Activated CD4-positive, alpha-beta T cell treated with anti-CD3 and anti-CD28 coated beads for 36 hours (primary cell): ENCODE results near the gene DENND4A. TPM values are rescaled to one million over a fixed set of nuclear protein-coding genes. Genes with fewer than 3 reads are reported as not detected.
A peak's percentile ranks its signal among the peaks of the same experiment; 100 is the strongest.
"Not testable (repeated sequence)": the region's sequence is repeated elsewhere in the genome, so short reads cannot be mapped to it uniquely, and the experiment has no call there.

Experiments used
- ATAC-seq: fragments of 200-7000 bp; cut with Tn5 transposase; one replicate; pipeline ENCODE4 v1.10.0; 2021; ENCODE audit warnings: mild to moderate bottlenecking, moderate library complexity
- CTCF ChIA-PET: fragments of 350-600 bp; sonication (Branson Sonifier 250); formaldehyde crosslinking; loops from one replicate; lab custom pipeline; 2021; ENCODE audit warnings: antibody characterized with exemption; lab: Charles Lee
- POLR2A ChIA-PET: fragments of 350-600 bp; sonication (Branson Sonifier 250); formaldehyde crosslinking; loops from one replicate; lab custom pipeline; 2021; ENCODE audit warnings: antibody characterized with exemption, inconsistent platforms; lab: Charles Lee
- DNase-seq: peaks from one replicate; pipeline ENCODE4 v3.0.0-alpha.2; 2020
- H3K27ac Mint-ChIP-seq: one replicate; pipeline ENCODE4 v1.8.0; 2021; ENCODE audit warnings: mixed read lengths
- H3K27me3 Mint-ChIP-seq: one replicate; pipeline ENCODE4 v1.8.0; 2021; ENCODE audit warnings: mixed read lengths
- H3K36me3 Mint-ChIP-seq: one replicate; pipeline ENCODE4 v1.8.0; 2021; ENCODE audit warnings: low read depth, mixed read lengths
- H3K4me1 Mint-ChIP-seq: one replicate; pipeline ENCODE4 v1.8.0; 2021; ENCODE audit warnings: mixed read lengths
- H3K4me3 Mint-ChIP-seq: one replicate; pipeline ENCODE4 v1.8.0; 2021; ENCODE audit warnings: mild to moderate bottlenecking, moderate library complexity, mixed read lengths
- H3K9me3 Mint-ChIP-seq: one replicate; pipeline ENCODE4 v1.8.0; 2021; ENCODE audit warnings: low read depth, mixed read lengths
- intact Hi-C, 2 experiments: fragments of 100-400 bp; cut with DNase I in 1 of 2; cut with micrococcal nuclease in 1 of 2; formaldehyde crosslinking; loops; one replicate each; pipeline versions ENCODE4 v1.14.2 to v1.15.1; 2022 to 2024; cut with DNase I, micrococcal nuclease
- total RNA-seq, 2 experiments: library from RNA; stranded (reverse); gene quantifications; one replicate each; pipeline ENCODE4 v1.2.3, GENCODE V29; 2021

DENND4A gene
- total RNA-seq, 2 experiments from 2014 or later: 35.6 to 43.5 TPM

DNA sequence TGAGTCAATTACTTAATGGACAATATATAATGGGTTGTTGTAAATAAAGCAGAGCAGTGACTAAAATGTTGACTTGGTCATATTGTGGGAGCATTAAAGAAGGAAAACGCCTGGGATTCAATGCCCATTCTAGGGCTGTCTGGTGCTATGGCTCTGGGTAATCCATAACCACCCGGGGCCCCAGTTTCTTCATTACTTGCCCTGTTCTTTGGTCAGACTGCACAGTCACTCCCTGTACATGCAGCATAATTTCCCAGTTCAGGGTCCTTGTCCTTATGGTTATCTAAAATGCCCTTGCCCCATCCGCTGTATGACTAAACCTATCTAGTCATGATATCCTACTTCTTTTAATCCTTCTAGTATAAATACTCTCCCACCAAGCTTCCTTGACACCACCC is 27.5 kb upstream of the DENND4A start:
- no peaks in the 10 kb centered on the region for H3K27me3 Mint-ChIP-seq
- H3K4me1 Mint-ChIP-seq: peaks cover 65% of the 10 kb centered on the region
- peak overlapping the region; percentile 81 for H3K27ac Mint-ChIP-seq
- peaks cover 1% of the 10 kb centered on the region for H3K36me3 Mint-ChIP-seq
- H3K4me3 Mint-ChIP-seq: no peak overlapping the region
- peaks cover 3% of the 10 kb centered on the region for H3K9me3 Mint-ChIP-seq
- CTCF ChIA-PET: interaction anchor here (0.8 to 2.2 kb wide), 6 partner anchors 9 to 53 kb away, joined by 3 to 9 read pairs (median 4); no protein-coding TSS in a partner anchor
- intact Hi-C loops: loop anchor here (1.0 to 10.0 kb wide), 9 partner anchors 9 to 1285 kb away; partner anchors contain the start of genes DENND4A (in 2 of the 2) and RAB11A (in 1 of the 2)
- POLR2A ChIA-PET: interaction anchor here (0.9 to 3.3 kb wide), 5 partner anchors 13 to 98 kb away, joined by 3 to 32 read pairs (median 7); partner anchors contain the start of genes DENND4A and RAB11A
- ATAC-seq: no peak
- DNase-seq: no peak

DNA sequence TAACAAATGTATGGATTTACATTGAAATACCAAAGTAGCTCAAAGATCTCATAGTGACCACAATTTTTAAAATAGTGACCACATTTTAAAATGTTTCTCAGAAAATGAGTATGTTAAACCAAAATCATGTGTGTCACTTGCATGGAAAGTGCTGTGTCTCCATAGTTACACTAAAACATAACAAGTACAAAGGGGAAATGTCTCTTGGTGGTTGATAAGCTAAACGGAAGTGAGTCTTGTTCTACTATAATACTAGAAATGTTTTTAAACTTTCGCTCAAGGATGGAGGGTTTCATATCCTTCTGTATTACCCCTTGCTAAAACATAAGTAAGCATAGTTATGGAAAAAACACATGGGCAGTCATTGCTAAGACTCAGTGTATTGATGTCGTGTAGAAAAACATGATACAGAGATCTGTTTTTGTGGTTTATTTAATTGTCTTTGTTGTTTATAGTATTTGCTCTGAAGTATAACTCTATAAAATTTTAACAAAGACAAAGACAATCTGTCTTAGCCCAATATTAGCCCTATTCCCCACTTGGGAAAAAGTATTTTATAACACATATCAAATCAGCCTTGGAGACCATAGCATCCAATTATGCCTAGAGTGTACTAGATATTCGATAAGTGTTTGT is 27.0 kb upstream of the DENND4A start:
- Mint-ChIP-seq H3K36me3 (peaks cover 1% of the 10 kb centered on the region), H3K4me1 (peaks cover 61% of the 10 kb centered on the region), H3K27me3 (no peaks in the 10 kb centered on the region), H3K9me3 (peaks cover 3% of the 10 kb centered on the region), H3K4me3 (peak overlapping the region; percentile 32), H3K27ac (peak overlapping the region; percentile 81)
- peak; percentile 88 for ATAC-seq
- DNase-seq: no peak
- intact Hi-C loops: loop anchor here (1.0 to 10.0 kb wide), 9 partner anchors 9 to 1286 kb away; partner anchors contain the start of genes DENND4A (in 2 of the 2) and RAB11A (in 1 of the 2)
- POLR2A ChIA-PET: interaction anchor here (0.7 to 3.3 kb wide), 13 partner anchors 10 to 1712 kb away, joined by 3 to 32 read pairs (median 5); partner anchors contain the start of genes DENND4A, RAB11A and RNU5B-1
- CTCF ChIA-PET: interaction anchor here (0.8 to 2.2 kb wide), 12 partner anchors 8 to 53 kb away, joined by 3 to 10 read pairs (median 4); partner anchors contain the start of gene DENND4A

DNA sequence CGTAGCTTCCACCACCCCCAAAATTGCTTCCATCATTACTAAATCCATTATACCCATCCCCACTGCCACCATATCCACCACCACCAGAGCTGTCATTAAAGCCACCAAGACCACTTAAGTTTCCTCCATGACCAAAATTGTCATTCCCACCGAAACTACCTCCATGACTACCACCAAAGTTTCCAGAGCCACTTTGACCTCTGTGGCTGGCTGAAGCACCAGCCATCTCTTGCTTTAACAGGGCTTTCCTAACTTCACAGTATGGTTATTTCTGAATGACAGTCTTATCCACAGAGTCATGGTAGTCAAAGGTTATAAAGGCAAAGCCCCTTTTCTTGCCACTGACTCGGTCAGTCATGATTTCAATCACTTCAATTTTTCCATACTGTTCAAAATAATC is 24.3 kb upstream of the DENND4A start:
- H3K4me1 Mint-ChIP-seq: peaks cover 49% of the 10 kb centered on the region
- H3K9me3 Mint-ChIP-seq: peaks cover 8% of the 10 kb centered on the region
- no peaks in the 10 kb centered on the region for H3K27me3 Mint-ChIP-seq
- ChIA-PET CTCF (interaction anchor here (0.6 to 1.1 kb wide), 7 partner anchors 7 to 979 kb away, joined by 3 to 5 read pairs (median 3); no protein-coding TSS in a partner anchor), POLR2A (interaction anchor here (0.6 to 1.1 kb wide), 4 partner anchors 25 to 157 kb away, joined by 3 to 7 read pairs (median 4); partner anchors contain the start of gene DENND4A)
- no peak for DNase-seq
- no peak overlapping the region for H3K4me3 Mint-ChIP-seq
- no peak for ATAC-seq
- intact Hi-C loops: loop anchor here (5.0 to 10.0 kb wide), 3 partner anchors 34 to 1288 kb away; no protein-coding TSS in a partner anchor
- peaks cover 5% of the 10 kb centered on the region for H3K36me3 Mint-ChIP-seq
- H3K27ac Mint-ChIP-seq: peak overlapping the region; percentile 28

DNA sequence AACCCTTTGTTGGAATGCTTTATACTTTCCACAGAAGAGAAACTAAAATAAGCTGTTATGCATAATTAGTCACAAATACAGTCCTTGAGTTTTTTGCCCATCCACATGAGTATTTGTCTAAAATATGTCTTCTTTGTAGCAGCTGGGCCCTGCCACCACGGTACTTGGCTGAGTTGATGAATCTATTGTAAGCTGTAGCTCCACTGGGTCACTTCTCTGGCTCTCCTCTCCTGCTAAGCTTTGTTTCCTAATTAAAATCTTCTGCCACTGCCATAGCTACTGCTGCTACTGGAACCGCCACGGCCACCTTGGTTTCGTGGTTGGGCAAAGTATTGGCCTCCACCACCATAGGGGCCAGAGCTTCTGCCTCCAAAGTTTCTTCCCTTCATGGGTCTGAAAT is 23.9 kb upstream of the DENND4A start:
- intact Hi-C loops: loop anchor here (5.0 to 10.0 kb wide), 3 partner anchors 34 to 1289 kb away; no protein-coding TSS in a partner anchor
- peak; percentile 27 for DNase-seq
- not testable (repeated sequence) for H3K9me3 Mint-ChIP-seq, H3K36me3 Mint-ChIP-seq, ATAC-seq, H3K4me3 Mint-ChIP-seq, H3K27me3 Mint-ChIP-seq
- ChIA-PET POLR2A (interaction anchor here (0.6 to 1.1 kb wide), 3 partner anchors 24 to 156 kb away, joined by 3 to 7 read pairs (median 4); partner anchors contain the start of gene DENND4A), CTCF (interaction anchor here (0.6 to 1.1 kb wide), 7 partner anchors 8 to 979 kb away, joined by 3 to 5 read pairs (median 3); no protein-coding TSS in a partner anchor)
- Mint-ChIP-seq H3K4me1 (peaks cover 44% of the 10 kb centered on the region), H3K27ac (peak overlapping the region; percentile 28)

DNA sequence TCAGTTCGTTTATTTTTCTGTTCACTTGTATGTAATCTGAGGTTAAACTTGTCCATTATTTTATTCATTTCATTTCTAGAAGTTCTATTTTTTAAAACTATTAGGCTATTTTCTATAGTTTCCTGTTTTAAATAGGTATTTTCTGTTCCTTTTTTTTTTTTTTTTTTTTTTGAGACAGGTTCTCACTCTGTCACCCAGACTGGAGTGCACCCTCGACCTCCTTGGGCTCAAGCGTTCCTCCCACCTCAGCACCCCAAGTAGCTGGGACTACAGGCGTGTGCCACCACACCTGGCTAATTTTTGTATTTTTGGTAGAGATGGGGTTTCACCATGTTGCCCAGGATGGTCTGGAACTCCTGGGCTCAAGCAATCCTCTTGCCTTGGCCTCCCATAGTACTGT is 22.2 kb upstream of the DENND4A start:
- not testable (repeated sequence) for H3K27me3 Mint-ChIP-seq, H3K9me3 Mint-ChIP-seq, H3K36me3 Mint-ChIP-seq, DNase-seq, H3K27ac Mint-ChIP-seq, H3K4me3 Mint-ChIP-seq, ATAC-seq
- intact Hi-C loops: loop anchor here in 1 of 2 experiments (10.0 kb wide), 1 partner anchor 1291 kb away; no protein-coding TSS in a partner anchor
- POLR2A ChIA-PET: interaction anchor here (1.1 kb wide), 1 partner anchor 22 kb away, joined by 4 read pairs; no protein-coding TSS in a partner anchor
- H3K4me1 Mint-ChIP-seq: peaks cover 31% of the 10 kb centered on the region
- CTCF ChIA-PET: interaction anchor here (1.6 kb wide), 1 partner anchor 10 kb away, joined by 8 read pairs; no protein-coding TSS in a partner anchor

DNA sequence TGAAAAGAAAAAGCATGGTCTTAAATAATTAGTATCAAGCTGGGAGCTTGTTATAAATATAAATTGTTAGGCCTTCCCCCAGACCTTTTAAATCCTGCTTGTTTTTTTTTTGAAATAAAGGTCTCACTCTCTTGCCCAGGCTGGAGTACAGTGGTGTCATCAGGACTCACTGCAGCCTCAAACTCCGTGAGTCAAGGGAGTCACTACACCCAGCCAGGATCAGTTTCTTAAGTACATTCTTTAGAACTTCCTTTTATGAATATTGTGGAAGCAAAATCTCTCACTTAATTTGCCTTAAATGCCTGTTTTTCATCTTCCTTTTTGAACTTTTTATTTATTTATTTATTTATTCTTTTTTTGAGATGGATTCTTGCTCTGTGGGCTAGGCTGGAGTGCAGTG is 20.8 kb upstream of the DENND4A start:
- Mint-ChIP-seq H3K9me3 (peaks cover 8% of the 10 kb centered on the region), H3K4me1 (peaks cover 19% of the 10 kb centered on the region)
- CTCF ChIA-PET: interaction anchor here (0.6 to 1.6 kb wide), 4 partner anchors 8 to 1951 kb away, joined by 3 to 8 read pairs (median 3); no protein-coding TSS in a partner anchor

DNA sequence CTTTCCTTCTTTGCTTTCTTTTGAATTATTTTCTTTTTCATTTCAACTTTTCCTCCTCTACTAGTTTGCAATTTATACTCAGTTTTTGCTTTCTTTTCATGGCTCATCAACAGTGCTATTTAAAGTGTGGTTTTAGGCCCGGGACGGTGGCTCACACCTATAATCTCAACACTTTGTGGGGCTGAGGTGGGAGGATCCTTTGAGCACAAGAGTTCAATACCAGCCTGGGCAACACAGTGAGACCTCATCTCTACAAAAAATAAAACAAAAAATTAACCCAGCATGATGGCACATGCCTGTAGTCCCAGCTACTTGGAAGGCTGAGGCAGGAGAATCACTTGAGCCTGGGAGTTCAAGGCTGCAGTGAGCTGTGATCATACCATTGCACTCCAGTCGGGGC is 20.4 kb upstream of the DENND4A start:
- intact Hi-C loops: loop anchor here in 1 of 2 experiments (10.0 kb wide), 1 partner anchor 1292 kb away; no protein-coding TSS in a partner anchor
- peaks cover 6% of the 10 kb centered on the region for H3K36me3 Mint-ChIP-seq
- no peaks in the 10 kb centered on the region for H3K27me3 Mint-ChIP-seq
- peaks cover 8% of the 10 kb centered on the region for H3K9me3 Mint-ChIP-seq
- no peak overlapping the region for H3K27ac Mint-ChIP-seq
- CTCF ChIA-PET: no interaction called here
- no peak for DNase-seq
- peaks cover 20% of the 10 kb centered on the region for H3K4me1 Mint-ChIP-seq
- H3K4me3 Mint-ChIP-seq: no peak overlapping the region
- POLR2A ChIA-PET: no interaction called here
- ATAC-seq: no peak

More for the DNA sequence above, 20.8 kb upstream of the DENND4A start:
- intact Hi-C loops: loop anchor here in 1 of 2 experiments (10.0 kb wide), 1 partner anchor 1292 kb away; no protein-coding TSS in a partner anchor
- POLR2A ChIA-PET: interaction anchor here (0.6 to 1.1 kb wide), 2 partner anchors 20 to 33 kb away, joined by 3 to 4 read pairs; no protein-coding TSS in a partner anchor
- no peak overlapping the region for H3K4me3 Mint-ChIP-seq
- H3K36me3 Mint-ChIP-seq: peaks cover 4% of the 10 kb centered on the region
- H3K27me3 Mint-ChIP-seq: no peaks in the 10 kb centered on the region
- DNase-seq: no peak
- ATAC-seq: no peak
- no peak overlapping the region for H3K27ac Mint-ChIP-seq

DNA sequence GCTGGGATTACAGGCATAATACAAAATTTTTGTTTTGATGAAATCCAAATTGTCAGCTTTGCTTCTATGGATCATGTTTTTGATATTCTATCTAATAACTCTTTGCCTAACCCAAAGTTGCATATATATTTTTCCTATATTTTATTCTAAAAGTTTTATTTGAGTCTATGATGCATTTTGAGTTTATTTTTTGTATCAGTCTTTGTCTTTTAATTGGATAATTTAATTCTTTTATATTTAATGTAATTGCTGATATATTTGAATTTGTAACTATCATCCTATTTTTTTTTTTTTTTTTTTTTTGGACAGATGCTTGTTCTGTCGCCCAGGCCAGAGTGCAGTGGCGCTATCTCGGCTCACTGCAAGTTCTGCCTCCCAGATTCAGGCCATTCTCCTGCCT is 19.7 kb upstream of the DENND4A start:
- H3K27ac Mint-ChIP-seq: no peak overlapping the region
- H3K27me3 Mint-ChIP-seq: no peaks in the 10 kb centered on the region
- intact Hi-C loops: loop anchor here in 1 of 2 experiments (10.0 kb wide), 1 partner anchor 1293 kb away; no protein-coding TSS in a partner anchor
- DNase-seq (no peak), ATAC-seq (no peak)
- ChIA-PET CTCF (no interaction called here), POLR2A (no interaction called here)
- no peak overlapping the region for H3K4me3 Mint-ChIP-seq
- peaks cover 6% of the 10 kb centered on the region for H3K36me3 Mint-ChIP-seq
- peaks cover 8% of the 10 kb centered on the region for H3K9me3 Mint-ChIP-seq
- H3K4me1 Mint-ChIP-seq: peaks cover 17% of the 10 kb centered on the region

DNA sequence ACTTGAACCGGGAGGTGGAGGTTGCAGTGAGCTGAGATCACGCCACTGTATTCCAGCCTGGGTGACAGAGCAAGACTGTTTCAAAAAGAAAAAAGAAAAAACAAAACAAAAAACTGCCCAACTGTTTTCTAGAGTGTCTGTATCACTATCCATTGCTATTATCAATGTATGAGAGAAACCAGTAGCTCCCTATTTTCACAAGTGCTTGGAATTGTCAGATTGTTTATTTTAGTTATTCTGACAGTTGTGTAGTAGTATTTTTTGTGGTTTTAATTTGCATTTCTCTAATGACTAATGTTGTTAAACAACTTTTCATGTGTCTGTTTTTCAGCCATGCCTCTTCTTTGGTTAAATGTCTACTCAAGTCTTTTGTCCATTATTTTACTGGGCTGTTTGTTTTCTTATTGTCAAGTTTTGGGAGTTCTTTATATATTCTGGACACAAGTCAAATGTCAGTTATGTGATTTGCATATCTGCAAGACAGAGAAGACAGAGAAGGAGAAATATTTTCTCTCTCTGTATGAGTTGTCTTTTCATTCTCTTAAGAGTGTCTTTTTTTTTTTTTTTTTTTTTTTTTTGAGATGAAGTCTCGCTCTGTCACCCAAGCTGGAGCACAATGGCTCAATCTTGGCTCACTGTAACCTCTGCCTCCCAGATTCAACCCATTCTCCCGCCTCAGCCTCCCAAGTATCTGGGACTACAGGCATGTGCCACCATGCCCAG is 19.1 kb upstream of the DENND4A start:
- H3K36me3 Mint-ChIP-seq, ATAC-seq, H3K27ac Mint-ChIP-seq, H3K4me3 Mint-ChIP-seq, H3K27me3 Mint-ChIP-seq, DNase-seq, CTCF ChIA-PET, H3K9me3 Mint-ChIP-seq: not testable (repeated sequence)
- peaks cover 17% of the 10 kb centered on the region for H3K4me1 Mint-ChIP-seq
- intact Hi-C loops: loop anchor here in 1 of 2 experiments (10.0 kb wide), 1 partner anchor 1294 kb away; no protein-coding TSS in a partner anchor
- POLR2A ChIA-PET: interaction anchor here (0.7 kb wide), 1 partner anchor 17 kb away, joined by 3 read pairs; no protein-coding TSS in a partner anchor

DNA sequence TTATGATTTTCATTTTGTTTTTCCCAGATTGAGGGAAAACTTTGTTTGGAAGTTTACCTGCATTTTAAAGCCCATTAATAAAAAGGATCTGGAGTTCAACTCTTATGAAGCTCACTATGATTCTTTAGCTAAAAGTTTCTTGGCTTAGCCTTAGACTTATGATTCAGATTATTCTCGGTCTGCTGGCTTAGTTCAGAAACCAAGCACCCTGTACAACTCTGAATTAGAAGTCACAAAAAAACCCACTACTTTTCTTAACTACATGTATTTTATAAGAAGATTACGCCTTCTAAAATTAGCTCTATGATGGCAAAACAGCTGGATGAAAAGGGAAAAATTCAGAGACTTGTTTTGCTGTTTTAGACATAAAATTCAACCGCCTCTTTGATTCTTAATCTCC is 14.3 kb upstream of the DENND4A start:
- ATAC-seq (no peak), DNase-seq (no peak)
- H3K4me3 Mint-ChIP-seq: no peak overlapping the region
- intact Hi-C loops: no loop called here
- no peaks in the 10 kb centered on the region for H3K27me3 Mint-ChIP-seq
- peaks cover 35% of the 10 kb centered on the region for H3K4me1 Mint-ChIP-seq
- ChIA-PET CTCF (interaction anchor here (0.9 to 3.7 kb wide), 5 partner anchors 12 to 56 kb away, joined by 3 to 29 read pairs (median 5); partner anchors contain the start of gene DENND4A), POLR2A (interaction anchor here (1.3 kb wide), 1 partner anchor 14 kb away, joined by 11 read pairs; no protein-coding TSS in a partner anchor)
- no peak overlapping the region for H3K27ac Mint-ChIP-seq
- no peaks in the 10 kb centered on the region for H3K9me3 Mint-ChIP-seq
- peaks cover 2% of the 10 kb centered on the region for H3K36me3 Mint-ChIP-seq
